Stimulated activated CD8-positive, alpha-beta memory T cell treated with anti-CD3 and anti-CD28 coated beads, Interleukin-2, amount 100 ng/mL, for 48 hours (primary cell): ENCODE measurements around the gene NTRK2.

Source experiments
- DNase-seq, 2 donors: peaks; one replicate each; pipeline ENCODE4 v3.0.0-alpha.2; 2020; ENCODE audit warnings: low read depth in 2 of 2

Gene NTRK2

GRCh38 chr9:84818791-84819190 is 149.3 kb downstream of the NTRK2 start:
- no peak for DNase-seq

GRCh38 chr9:84819491-84819991 is 150.0 kb downstream of the NTRK2 start:
- DNase-seq: no peak

GRCh38 chr9:84821431-84821830 is 151.9 kb downstream of the NTRK2 start:
- no peak for DNase-seq

- no peak for DNase-seq
Measured at GRCh38 chr9:84822589-84823233, 153.2 kb downstream of the NTRK2 start.

GRCh38 chr9:84823421-84824271 is 154.1 kb downstream of the NTRK2 start:
- DNase-seq: no peak

GRCh38 chr9:84827216-84827765 is 157.8 kb downstream of the NTRK2 start:
- DNase-seq: no peak

- no peak for DNase-seq
Measured at GRCh38 chr9:84828046-84828445, 158.5 kb downstream of the NTRK2 start.

GRCh38 chr9:84829471-84829870 is 159.9 kb downstream of the NTRK2 start:
- DNase-seq: no peak

- no peak for DNase-seq
Measured at GRCh38 chr9:84829997-84830696, 160.6 kb downstream of the NTRK2 start.

- no peak for DNase-seq
Measured at GRCh38 chr9:84831377-84831776, 161.8 kb downstream of the NTRK2 start.

- no peak for DNase-seq
Measured at GRCh38 chr9:84832453-84832852, 162.9 kb downstream of the NTRK2 start.

- no peak for DNase-seq
Measured at GRCh38 chr9:84834426-84834825, 164.9 kb downstream of the NTRK2 start.

GRCh38 chr9:84835745-84836144 is 166.2 kb downstream of the NTRK2 start:
- no peak for DNase-seq

- no peak for DNase-seq
Measured at GRCh38 chr9:84838879-84839278, 169.3 kb downstream of the NTRK2 start.

- no peak for DNase-seq
Measured at GRCh38 chr9:84839541-84839940, 170.0 kb downstream of the NTRK2 start.

- no peak for DNase-seq
Measured at GRCh38 chr9:84841931-84842330, 172.4 kb downstream of the NTRK2 start.

GRCh38 chr9:84843175-84843824 is 173.8 kb downstream of the NTRK2 start:
- DNase-seq: no peak

GRCh38 chr9:84845956-84846900 is 176.7 kb downstream of the NTRK2 start:
- DNase-seq: no peak

- DNase-seq: no peak
Measured at GRCh38 chr9:84846906-84847305, 177.4 kb downstream of the NTRK2 start.

- DNase-seq: no peak
Measured at GRCh38 chr9:84849049-84849448, 179.5 kb downstream of the NTRK2 start.
